Activated T-helper 9 cell treated with anti-CD3 and anti-CD28 coated beads, Interleukin-2, amount 50 U/mL, for 16 hours (primary cell): ENCODE results near the gene ALDH1L2.
A peak's percentile ranks its signal among the peaks of the same experiment; 100 is the strongest.

Source experiments
- DNase-seq: peaks from one replicate; pipeline ENCODE4 v3.0.0-alpha.2; 2020; ENCODE audit warnings: low read depth

The ALDH1L2 gene

DNA sequence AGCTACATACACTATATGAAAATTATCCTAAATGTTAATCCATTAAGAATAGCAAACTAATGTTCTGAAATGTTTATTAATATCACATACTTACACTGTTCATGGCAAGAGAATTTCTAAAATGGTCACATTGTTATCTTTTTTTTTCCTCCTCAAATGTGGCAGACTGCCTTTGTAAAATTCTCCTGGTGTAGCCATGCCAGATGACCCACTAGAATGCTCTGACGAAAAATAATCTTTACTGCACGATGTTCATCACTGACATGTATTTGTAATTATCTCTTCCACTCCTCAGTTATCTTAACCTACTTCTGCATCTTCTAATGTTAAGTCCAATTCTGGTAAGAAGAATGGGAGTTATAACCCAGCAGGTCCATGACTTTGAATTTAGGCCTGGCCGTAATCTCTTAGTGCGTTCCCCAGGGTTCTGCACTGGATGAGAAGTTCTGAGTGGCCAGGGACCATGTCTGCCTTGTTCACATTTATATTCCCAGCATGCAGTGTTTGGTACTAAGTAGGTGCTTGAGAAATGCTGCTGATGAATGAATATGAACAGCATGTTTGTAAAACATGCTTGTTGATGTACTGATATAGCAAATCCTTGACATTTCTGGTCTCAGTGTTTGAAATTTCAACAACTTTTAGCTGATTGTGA is 51.4 kb downstream of the ALDH1L2 start:
- DNase-seq: no peak

DNA sequence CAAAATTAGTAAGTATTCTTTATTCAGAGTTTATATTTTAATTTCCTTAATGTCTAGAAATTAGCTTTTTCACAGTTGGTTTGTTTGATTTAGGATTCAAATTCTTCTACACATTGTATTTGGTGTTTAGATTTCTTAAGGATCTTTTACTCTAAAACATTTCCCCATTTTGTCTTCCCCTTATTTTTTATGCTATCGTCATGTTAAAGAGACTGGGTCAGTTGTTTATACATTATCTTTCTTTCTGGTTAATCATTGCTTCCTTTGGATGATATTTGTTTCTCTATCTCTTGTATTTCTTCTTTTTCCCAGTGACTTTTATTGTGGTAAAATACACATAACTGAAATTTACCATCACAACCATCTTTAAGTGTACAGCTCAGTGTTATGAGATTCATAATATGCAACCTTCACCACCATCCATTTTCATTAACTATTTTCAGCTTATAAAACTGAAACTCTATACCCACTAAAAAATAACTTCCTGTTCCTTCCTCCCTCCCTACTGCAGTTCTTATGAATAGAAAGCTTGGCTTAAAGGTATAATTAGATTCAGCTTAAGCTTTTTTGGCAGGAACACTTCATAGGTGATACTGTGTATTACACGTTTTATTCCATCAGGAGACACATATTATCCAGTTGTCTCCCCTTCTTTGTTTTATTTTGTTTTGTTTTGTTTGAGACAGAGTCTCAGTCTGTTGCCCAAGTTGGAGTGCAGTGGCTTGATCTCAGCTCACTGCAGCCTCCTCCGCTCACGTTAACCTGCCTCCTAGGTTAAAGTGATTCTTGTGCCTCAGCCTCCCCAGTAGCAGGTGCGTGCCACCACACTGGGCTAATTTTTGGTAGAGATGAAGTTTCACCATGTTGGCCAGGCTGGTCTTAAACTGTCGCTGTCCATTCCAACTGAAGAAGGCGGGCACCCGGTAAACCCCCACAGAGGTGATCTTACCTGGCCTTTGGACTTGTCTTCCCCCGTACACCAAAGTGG is 53.1 kb downstream of the ALDH1L2 start:
- DNase-seq: no peak

DNA sequence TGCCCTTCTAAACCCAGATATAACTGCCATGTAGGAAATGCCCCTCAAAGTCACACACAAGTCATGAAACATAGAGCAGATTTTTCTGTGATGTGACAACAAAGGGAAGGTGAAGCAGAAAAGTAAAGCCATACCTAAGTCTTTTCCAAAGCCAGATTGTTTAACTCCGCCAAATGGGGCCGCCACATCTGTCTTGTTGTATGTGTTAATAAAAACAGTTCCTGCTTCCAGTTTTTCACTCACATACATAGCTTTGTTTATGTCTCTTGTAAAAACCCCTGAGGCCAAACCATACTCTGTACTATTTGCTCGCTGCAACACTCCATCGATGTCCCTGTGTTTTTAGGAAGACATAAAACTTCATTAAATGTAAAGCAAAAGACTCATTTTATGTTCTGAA is 57.8 kb downstream of the ALDH1L2 start:
- no peak for DNase-seq

DNA sequence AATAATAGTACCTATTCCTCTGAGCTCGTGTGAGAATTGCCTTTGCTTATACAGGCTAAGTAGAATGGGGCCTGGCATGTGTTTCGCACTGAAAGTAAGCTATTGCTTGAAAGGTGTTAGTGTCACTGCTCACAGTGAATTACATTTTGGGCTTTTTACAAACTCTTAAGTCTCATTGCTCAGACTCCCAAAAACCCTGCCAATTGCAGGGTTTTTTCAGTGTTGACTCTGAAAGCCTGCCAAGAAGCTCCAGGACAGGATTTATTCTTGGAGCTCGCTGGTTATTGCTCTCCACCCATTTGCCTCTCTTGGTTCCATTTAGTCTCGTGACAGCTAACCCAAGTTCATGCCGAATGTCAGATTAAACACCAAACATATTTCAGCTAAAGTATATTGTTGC is 58.4 kb downstream of the ALDH1L2 start:
- no peak for DNase-seq

DNA sequence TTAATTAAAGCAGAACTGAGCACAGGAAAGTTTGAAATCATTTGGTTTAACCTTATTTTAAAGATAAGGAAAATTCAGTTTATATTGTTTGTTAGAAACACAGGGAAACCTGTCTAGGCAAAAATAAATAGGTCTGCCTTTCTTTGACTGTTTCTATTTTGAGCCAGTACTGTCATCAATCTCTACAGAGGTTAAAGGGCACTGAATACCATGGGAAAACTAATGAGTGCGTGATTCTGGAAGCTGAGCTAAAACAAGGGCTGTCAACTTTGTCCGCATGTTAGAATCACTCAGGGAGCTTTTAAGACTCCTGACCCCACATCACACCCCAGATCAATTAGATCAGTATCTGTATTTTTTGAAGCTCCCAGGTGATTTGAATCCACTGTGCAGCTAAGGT is 59.3 kb downstream of the ALDH1L2 start:
- no peak for DNase-seq

DNA sequence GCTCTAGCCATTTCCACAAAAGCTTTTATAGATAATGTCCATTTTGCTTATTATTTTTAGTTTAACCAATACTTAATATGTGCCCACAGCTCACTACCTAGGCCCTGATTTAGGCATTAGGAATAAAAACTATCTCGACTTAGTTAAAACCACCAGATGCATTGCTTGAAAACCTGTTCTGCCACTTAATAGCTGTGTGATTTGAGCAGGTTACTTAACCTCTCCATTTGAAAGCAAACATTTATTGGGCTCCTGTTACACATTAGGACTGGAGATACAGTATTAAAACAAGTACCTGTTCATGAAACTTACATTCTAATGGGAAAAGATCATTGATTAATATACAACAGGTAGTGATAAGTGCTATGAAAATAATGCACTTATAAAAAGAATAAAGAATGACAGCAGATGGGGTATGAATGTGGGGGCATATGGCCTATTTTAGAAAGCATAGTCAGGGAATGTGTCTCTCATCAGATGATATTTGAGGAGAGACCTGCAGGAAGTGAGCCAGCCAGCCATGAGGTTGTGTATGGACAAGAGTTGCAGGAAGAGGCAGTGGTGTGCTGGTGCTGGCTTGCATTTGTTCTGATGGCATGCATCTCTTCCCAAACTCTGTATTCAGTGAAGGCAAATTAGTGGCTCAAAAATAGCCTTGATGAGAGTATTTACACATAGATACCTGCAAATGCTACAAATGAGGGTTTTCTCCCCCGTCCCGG is 63.9 kb downstream of the ALDH1L2 start:
- DNase-seq: no peak

DNA sequence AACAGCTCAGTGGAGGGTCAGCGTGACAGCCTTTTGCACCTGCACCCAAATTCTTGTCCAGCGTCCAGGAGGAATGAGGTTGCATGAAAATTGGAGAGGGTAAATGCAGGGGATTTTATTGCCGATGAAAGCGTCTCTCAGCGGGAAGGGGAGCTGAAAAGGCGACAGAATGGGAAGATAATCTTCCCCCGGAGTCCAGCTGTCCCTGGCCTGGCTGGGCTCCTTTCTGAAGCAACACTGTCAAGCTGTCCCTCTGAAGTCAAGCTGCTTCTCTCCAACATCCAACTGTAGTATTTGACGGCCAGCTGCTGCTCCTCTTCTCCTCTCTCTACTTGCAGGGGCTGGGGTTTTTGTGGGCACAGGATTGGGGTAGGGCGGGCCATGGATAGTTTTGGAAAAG is 65.5 kb downstream of the ALDH1L2 start:
- DNase-seq: no peak

DNA sequence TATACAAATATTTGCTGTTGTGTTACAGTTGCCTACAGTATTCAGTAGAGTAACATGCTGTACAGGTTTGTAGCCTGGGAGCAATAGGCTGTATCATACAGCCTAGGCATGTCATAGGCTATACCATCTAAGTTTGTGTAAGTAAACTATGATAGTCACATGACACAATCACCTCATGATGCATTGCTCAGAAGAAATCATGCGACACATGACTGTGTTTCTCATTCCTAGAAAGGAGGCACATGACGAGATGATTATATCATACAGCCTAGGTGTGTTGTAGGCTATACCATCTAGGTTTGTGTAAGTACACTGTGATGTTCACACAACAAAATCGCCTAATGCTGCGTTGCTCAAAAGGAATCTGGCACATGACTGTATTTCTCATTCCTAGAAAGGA is 66.2 kb downstream of the ALDH1L2 start:
- no peak for DNase-seq

DNA sequence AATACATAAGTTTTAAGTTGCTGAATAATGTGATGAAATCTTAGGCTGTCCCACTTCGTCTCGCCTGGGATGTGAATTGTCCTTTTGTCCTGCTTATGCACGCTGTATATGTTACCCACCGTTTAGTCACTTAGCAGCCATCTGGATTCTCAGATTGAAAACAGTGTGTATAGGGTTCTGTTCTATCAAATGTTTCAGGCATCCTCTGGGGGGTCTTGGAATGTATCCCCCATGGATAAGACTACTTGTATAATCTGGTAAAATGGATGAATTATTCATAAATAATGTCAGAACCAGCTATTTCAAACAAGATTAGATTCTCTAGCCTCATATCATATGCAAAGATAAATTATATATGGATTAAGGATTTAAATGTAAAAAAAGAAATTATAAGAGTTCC is 68.7 kb downstream of the ALDH1L2 start:
- no peak for DNase-seq

DNA sequence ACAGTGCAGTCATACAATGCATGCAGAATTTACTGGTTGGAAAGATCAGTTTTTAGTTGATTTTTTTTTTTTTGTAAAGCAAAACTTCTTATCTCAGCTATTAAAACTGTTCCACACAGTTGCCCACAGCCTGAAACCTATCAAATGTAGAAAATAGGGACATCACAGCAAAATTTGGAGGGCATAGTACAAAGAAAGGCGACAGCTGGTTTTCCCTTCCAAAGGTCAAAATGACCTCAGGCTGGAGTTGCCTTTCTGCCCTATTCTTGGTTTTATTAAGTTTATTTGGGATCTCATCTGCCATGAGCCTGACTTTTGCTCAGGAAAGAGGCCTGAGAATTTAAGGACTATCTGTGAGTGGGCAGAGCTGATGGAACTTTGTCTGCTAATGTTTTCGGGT is 69.7 kb downstream of the ALDH1L2 start:
- DNase-seq: no peak

DNA sequence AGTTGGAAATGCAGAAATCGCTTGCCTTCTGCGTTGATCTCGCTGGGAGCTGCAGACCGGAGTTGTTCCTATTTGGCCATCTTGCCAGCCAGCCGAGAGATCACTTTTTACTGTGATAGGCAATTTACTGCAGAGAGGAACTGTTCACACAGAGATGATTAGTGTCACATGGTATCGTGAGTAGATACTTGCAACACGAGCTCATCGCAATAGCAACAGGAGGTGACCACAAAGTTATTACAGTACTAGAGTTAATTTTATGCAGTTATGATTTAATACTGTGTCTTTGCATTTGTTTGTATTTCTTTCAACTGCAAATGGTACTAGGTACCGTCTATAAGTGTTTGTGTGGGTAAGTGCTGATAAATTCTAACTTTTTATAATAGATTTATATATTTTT is 70.4 kb downstream of the ALDH1L2 start:
- no peak for DNase-seq

DNA sequence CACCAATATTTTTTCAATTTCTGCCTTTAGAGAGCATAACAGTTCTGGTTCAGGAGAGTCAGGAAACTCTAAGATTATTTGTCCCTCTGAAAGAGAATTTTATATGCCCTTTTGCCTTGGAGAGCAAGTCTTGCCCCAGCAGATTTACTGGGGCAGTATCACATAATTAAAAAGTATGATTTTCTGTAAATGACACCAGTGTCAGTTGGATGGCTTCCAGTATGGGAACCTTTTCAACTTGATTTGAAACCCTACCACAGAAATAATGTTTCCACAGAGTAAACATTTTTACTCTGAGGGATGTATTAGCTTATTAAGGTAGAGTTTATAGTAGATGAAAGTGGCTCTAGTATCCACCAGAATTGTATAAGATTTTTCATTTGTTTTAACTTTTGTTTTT is 82.8 kb downstream of the ALDH1L2 start:
- no peak for DNase-seq

DNA sequence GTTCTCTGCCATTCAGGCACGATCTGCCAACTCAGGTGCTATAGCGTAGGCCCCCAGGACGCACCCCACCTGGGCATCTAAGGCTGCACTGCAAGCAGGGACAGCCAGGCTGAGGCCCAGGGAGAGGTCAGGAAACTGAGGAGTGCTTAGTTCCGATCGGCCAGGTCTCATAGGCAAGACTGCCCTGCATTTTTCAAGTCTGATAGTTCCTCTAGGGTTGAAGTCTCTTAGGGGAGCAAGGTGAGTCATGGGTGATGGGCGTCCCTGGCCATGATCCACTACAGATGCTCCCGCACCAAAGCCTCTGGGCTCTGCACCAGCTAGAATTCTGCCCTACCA is 84.9 kb downstream of the ALDH1L2 start:
- no peak for DNase-seq

DNA sequence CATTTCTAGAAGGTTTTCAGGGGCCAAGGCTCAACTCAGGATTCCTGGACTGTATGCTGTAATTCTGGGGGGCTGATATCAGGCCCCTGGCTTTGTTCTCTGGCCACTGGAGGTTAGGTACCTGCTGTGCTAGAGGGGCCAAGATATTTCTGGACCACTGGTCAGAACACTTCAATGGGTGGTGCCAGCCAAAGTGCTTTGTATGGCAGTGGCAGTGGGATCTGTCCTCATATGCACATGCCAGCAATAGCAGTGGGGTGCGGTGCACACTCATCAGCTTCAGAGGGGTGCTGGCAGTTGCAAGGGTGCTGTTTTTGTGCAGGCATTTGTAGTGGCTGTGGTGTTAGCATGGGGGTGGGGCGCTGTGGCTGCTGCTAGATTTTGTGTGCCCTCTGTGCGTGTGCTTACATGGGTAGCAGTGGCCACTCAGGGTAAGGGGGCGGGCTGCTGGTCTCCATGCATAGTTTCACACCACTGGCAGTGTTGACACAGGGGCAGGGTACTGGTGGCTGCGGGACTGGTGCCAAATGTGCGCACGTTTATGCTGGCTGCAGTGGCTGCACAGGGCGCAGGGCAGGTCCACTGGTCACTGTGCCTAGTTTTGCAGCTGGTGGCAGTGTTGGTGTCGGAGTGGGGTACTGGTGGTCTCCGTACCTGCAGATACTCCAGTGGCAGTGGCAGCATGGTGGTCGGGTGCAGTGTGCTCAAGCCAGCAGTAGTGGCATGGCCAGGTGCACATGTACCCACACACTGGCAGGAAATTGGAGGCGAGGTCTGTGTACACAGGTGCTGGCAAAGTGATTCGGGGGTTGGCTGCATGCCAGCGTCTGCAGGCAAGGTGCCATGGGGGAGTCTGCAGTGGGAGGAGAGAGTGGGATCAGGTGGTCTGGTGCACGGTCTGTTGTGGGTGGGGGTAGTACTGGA is 85.6 kb downstream of the ALDH1L2 start:
- no peak for DNase-seq

DNA sequence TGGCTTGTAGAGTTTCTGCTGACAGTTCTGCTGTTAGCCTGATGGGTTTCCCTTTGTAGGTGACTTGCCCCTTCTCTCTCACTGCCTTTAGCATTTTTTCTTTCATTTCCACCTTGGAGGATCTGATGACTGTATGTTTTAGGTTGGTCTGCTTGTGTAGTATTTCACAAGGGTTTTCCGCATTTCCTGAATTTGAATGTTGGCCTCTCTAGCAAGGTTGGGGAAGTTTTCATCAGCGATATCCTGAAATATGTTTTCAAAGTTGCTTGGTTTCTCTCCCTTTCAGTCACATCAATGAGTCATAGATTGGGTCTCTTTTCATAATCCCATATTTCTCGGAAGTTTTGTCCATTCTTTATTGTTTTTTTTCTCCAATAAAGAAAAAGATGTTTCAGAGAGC is 86.7 kb downstream of the ALDH1L2 start:
- no peak for DNase-seq

DNA sequence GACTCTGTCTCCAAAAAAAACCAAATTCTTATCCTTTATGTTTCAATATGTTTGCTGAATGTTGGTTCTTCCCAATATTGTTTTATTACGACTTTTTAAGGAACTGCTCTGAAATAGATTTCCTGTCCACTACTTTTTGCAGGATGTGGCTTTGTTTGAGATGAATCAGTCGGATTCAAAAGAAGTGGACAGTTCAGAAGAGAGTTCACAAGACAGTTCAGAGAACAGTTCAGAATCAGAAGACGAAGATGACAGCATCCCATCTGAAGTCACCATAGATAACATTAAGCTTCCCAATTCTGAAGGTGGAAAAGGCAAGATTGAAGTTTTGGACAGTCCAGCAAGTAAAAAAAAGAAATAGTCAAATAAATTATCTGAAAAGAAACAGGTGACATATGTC is 89.9 kb downstream of the ALDH1L2 start:
- no peak for DNase-seq

DNA sequence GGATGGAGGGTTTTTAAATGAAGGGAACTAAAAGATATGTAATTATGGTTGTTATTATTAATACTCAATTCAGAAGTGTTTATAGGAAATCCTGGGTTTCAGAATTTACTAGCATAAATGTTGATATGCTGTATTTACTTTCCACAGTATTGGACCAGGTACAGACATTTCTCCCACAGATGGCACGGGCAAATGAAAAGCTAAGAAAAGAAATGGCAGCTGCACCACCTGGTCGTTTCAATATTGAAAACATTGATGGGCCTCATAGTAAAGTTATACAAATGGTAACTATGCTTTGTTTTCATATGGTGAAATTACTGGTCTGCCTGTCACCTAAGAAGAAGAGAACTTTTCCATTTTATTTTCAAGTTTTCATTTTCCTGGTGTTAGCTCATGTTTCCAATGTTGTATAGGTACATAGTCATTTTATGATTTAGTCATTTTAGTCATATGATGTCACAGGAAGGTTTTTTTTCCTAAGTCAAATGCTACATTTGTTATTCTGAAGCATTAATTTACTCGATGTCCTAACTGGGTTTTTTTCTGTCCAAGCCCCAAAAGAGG is 92.6 kb downstream of the ALDH1L2 start:
- DNase-seq: no peak

DNA sequence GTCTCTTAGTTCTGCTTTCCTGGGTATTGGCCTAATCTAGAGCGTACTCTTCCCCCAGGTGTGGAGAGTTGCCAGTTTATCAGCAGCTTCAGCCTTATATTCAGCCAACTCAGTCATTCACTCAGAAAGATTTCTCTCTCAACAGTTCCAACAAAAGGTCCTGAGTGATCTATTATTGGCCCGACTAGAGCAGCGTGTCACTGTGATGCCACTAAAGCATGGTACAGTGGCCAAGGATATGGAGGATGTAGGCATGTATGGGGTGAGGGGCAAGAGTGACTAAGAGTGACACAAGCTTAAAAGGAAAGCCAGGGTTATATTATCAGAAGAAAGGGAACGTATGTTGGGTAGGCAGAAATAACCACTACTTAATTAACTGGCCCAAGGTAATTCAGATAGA is 93.3 kb downstream of the ALDH1L2 start:
- no peak for DNase-seq

DNA sequence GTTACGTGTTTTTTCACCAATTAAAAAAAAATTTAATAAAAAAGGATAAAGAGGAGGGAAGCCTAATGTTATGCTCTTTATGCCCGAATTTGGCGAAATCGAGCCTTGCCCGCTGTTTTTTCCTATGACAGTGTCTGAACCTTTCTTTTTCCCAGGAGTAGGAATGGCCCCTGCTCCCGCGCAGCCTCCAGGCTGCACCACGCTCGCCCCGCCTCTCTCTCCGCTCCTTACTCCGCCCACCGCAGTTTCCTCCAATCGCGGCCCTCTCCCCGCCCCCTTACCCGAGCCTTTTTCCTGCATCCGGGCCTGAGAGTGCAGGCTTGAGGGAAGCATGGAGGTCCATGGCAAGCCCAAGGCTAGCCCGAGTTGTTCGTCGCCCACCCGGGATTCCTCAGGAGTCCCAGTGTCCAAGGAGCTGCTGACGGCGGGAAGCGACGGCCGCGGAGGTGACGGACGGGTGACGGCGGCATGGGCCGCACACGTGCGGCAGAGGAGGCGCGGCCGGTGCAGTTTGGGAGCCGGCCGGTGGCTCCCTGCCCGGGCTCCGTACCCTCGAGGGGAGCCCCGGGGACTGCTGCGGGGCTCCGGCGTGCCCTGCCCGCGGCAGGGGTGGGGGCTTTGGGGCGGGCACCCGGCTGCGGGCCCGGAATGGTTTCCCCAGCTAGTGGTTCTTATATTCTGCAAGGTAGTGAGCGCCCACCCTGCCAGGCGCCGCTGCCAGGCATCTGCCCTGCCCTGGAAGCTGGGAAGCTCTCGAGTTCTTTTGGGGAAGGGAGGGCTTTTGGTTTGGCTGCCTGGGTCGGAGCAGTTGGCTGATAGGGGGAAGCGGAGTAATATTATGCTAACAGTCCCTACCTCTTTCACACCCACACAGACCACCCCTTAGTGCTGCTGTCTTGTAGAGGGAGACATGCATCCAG is 98.0 kb downstream of the ALDH1L2 start, which contains the start of gene NOPCHAP1:
NOPCHAP1 (plus strand) TSS at position 295 of the 920 bp plus-strand sequence; CDS start at position 332, 37 bp downstream.
- DNase-seq: peak; percentile 78

DNA sequence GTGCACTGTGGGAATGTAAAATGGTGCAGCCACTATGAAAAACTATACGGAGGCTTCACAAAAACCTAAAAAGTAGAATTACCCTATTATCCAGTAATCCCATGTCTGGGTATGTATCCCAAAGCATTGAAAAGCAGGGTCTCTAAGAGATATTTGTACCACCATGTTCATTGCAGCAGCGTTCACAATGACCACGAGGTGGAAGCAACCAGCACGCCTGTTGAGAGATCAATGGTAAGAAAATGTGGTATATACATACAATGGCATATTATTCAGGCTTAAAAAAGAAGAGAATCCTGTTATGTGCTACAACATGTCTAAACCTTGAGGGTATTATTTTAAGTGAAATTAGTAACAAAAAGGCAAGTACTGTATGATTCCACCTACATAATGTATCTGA is 99.1 kb downstream of the ALDH1L2 start:
- no peak for DNase-seq
